ENCODE data around the gene GRID2IP. TPM values are rescaled to one million over a fixed set of nuclear protein-coding genes. Genes with fewer than 3 reads are reported as not detected.
"Not testable (repeated sequence)": the region's sequence is repeated elsewhere in the genome, so short reads cannot be mapped to it uniquely, and the experiment has no call there.

Gene GRID2IP
- total and polyA plus RNA-seq, 2 donors from 2014 or later, result 0.11 to 0.76 TPM

DNA sequence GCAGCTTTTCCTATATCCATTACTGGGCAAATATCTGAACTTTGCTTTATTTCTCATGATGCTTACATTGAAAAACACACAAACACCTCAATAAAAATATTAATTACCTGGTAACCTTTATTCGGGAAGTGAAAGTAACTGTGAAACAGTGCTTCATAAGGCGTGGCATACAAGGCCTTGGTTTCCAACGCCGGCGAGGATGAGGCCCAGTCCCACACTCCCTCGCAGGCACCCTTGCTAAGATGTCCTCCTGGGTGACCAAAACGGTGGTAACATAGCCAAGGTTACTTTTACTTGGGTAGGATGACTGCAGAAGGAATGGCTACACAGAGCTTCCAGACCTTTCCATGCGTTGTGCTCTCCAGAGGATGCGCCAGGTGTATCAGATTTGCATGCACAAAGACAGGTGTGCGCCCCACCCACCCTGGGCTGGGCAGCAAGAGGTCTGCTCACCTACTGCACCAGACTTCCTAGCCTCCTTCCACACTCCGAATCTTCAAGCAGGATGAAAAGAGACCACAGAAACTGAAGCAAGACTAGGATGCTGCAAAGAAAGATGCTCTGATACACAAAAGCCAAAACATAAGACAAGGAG is 90.2 kb downstream of the GRID2IP start:
- Histone ChIP-seq H3K27me3 (ENCODE audit: control insufficient read depth, insufficient read depth, low read length) (no peaks in the 10 kb centered on the region), H3K27ac (ENCODE audit: low read depth in 2 of 2, low read length in 2 of 2) (no peak overlapping the region), H3K4me3 (ENCODE audit: low read length in 3 of 3) (no peak overlapping the region), H3K36me3 (ENCODE audit: control insufficient read depth in 2 of 3, insufficient read depth in 3 of 3, low read length in 3 of 3) (peaks cover 10 to 29% (median 15%) of the 10 kb centered on the region in 3 donors), H3K9me3 (ENCODE audit: control insufficient read depth in 2 of 3, insufficient read depth in 1 of 3, low read length in 3 of 3) (no peaks in the 10 kb centered on the region), H3K4me1 (ENCODE audit: control insufficient read depth in 2 of 3, insufficient read depth in 2 of 3, low read depth in 1 of 3, low read length in 3 of 3) (no peaks in the 10 kb centered on the region), H3K9ac (ENCODE audit: low read length in 3 of 3) (no peak overlapping the region)
- TF ChIP-seq, protein P1, sequence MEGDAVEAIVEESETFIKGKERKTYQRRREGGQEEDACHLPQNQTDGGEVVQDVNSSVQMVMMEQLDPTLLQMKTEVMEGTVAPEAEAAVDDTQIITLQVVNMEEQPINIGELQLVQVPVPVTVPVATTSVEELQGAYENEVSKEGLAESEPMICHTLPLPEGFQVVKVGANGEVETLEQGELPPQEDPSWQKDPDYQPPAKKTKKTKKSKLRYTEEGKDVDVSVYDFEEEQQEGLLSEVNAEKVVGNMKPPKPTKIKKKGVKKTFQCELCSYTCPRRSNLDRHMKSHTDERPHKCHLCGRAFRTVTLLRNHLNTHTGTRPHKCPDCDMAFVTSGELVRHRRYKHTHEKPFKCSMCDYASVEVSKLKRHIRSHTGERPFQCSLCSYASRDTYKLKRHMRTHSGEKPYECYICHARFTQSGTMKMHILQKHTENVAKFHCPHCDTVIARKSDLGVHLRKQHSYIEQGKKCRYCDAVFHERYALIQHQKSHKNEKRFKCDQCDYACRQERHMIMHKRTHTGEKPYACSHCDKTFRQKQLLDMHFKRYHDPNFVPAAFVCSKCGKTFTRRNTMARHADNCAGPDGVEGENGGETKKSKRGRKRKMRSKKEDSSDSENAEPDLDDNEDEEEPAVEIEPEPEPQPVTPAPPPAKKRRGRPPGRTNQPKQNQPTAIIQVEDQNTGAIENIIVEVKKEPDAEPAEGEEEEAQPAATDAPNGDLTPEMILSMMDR (IDR thresholded peaks at IDR 0.05; ENCODE audit: borderline replicate concordance, extremely low read depth, insufficient read depth), result no peak
- DNase-seq (peak in 1 of 5 donors; percentile 32), FAIRE-seq (no peak)
- intact Hi-C loops (cut with DNase I), result no loop called here

DNA sequence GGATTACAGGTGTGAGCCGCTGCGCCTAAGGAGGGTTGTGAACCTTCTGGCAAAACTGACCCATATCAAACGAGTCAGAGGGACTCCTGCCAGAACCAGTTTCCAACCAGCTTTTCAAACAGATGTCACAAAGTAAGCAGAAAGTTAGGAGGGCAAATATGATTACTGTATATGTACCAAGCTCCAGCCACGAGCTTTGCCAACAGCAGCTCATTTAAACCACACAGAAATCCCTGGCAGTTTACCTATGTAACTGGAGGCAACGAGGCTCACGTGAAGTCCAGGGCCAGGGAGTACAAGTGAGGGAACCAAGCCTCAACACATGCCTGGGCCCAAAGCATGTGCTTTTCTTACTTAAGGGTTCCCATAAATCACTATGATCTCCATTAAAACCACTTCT is 91.0 kb downstream of the GRID2IP start:
- Histone ChIP-seq H3K9ac (ENCODE audit: low read length in 3 of 3) (no peak overlapping the region), H3K27ac (ENCODE audit: low read depth in 2 of 2, low read length in 2 of 2) (no peak overlapping the region), H3K9me3 (ENCODE audit: control insufficient read depth in 2 of 3, insufficient read depth in 1 of 3, low read length in 3 of 3) (no peaks in the 10 kb centered on the region), H3K27me3 (ENCODE audit: control insufficient read depth, insufficient read depth, low read length) (no peaks in the 10 kb centered on the region), H3K4me3 (ENCODE audit: low read length in 3 of 3) (no peak overlapping the region), H3K4me1 (ENCODE audit: control insufficient read depth in 2 of 3, insufficient read depth in 2 of 3, low read depth in 1 of 3, low read length in 3 of 3) (no peaks in the 10 kb centered on the region), H3K36me3 (ENCODE audit: control insufficient read depth in 2 of 3, insufficient read depth in 3 of 3, low read length in 3 of 3) (peaks cover 7 to 21% (median 12%) of the 10 kb centered on the region in 3 donors)
- peak in 1 of 5 donors; percentile 11 for DNase-seq
- intact Hi-C loops (cut with DNase I), result no loop called here
- no peak for FAIRE-seq
- TF ChIP-seq, protein P1 (IDR thresholded peaks at IDR 0.05; ENCODE audit: borderline replicate concordance, extremely low read depth, insufficient read depth), result no peak

DNA sequence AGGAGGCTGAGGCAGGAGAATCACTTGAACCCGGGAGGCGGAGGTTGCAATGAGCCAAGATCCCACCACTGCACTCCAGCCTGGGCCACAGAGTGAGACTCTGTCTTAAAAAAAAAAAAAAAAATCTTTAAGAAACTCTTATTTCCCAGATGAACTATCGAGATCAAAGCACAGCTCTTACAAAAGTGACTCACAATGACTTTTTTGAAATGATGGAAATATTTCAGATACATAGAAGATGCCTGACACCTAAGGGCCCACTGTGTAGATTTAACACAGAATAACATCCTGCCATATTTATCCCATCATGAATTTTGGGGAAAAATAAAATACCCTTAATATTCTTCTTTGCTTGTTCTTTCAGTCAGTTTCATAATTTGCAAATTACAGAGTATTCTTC is 92.6 kb downstream of the GRID2IP start:
- peaks cover 7 to 21% (median 12%) of the 10 kb centered on the region in 3 donors for H3K36me3 ChIP-seq (ENCODE audit: control insufficient read depth in 2 of 3, insufficient read depth in 3 of 3, low read length in 3 of 3)
- H3K9ac ChIP-seq (ENCODE audit: low read length in 3 of 3); H3K9me3 ChIP-seq (ENCODE audit: control insufficient read depth in 2 of 3, insufficient read depth in 1 of 3, low read length in 3 of 3); H3K27me3 ChIP-seq (ENCODE audit: control insufficient read depth, insufficient read depth, low read length); H3K4me3 ChIP-seq (ENCODE audit: low read length in 3 of 3); FAIRE-seq; H3K27ac ChIP-seq (ENCODE audit: low read depth in 2 of 2, low read length in 2 of 2); H3K4me1 ChIP-seq (ENCODE audit: control insufficient read depth in 2 of 3, insufficient read depth in 2 of 3, low read depth in 1 of 3, low read length in 3 of 3); intact Hi-C loops (cut with DNase I): not testable (repeated sequence)
- DNase-seq, result peak in 1 of 5 donors; percentile 14

- DNase-seq (peak in 1 of 5 donors; percentile 4), FAIRE-seq (no peak)
- Histone ChIP-seq H3K9ac (ENCODE audit: low read length in 3 of 3) (no peak overlapping the region), H3K36me3 (ENCODE audit: control insufficient read depth in 2 of 3, insufficient read depth in 3 of 3, low read length in 3 of 3) (no peaks in the 10 kb centered on the region), H3K27ac (ENCODE audit: low read depth in 2 of 2, low read length in 2 of 2) (no peak overlapping the region), H3K27me3 (ENCODE audit: control insufficient read depth, insufficient read depth, low read length) (no peaks in the 10 kb centered on the region), H3K4me1 (ENCODE audit: control insufficient read depth in 2 of 3, insufficient read depth in 2 of 3, low read depth in 1 of 3, low read length in 3 of 3) (no peaks in the 10 kb centered on the region), H3K4me3 (ENCODE audit: low read length in 3 of 3) (no peak overlapping the region), H3K9me3 (ENCODE audit: control insufficient read depth in 2 of 3, insufficient read depth in 1 of 3, low read length in 3 of 3) (no peaks in the 10 kb centered on the region)
- TF ChIP-seq, protein P1 (IDR thresholded peaks at IDR 0.05; ENCODE audit: borderline replicate concordance, extremely low read depth, insufficient read depth), result no peak
- intact Hi-C loops (cut with DNase I), result no loop called here
Observed at GRCh38 chr7:6453734-6454133, 97.5 kb downstream of the GRID2IP start.
